ENCODE measurements around the gene INPP5A.

GRCh38 chr10:132668048-132668394, 130.4 kb downstream of the INPP5A start:
- no peak for TF ChIP-seq CTCF (conservative IDR thresholded peaks at IDR 0.05)
- no peak for TF ChIP-seq ZFX (IDR thresholded peaks at IDR 0.05)
